Epithelial cell of prostate (primary cell): ENCODE data around the gene TLNRD1.

Experiments
- DNase-seq: peaks from one replicate; pipeline ENCODE4 v3.0.0-alpha.2; 2011; ENCODE audit warnings: low read depth, low spot score
- H3K27ac ChIP-seq: fragments of 450-650 bp; 2 replicates; pipeline ENCODE4 v1.5.1; 2017; ENCODE audit warnings: mild to moderate bottlenecking

The TLNRD1 gene

DNA sequence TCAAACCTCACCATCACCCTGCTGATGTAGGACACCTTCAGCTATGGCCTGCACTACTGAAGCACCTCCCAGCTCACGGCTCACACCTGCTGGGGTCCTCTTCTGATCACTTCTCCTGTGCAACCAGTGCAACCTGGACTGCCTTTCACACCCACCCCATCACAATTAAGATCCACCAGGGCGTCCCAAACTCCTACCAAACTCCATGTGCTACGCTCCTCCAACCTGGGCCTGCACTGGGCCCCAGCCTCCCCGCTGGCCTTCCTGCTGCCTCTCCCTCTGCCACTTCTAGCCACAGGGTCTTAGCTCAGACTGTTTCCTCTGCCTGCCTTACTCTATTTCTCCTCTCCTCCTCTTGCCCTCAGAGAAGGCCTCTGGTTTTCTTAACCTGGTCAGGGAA, 23.9 kb upstream of the TLNRD1 start:
- DNase-seq = no peak
- no peak overlapping the region for H3K27ac ChIP-seq

DNA sequence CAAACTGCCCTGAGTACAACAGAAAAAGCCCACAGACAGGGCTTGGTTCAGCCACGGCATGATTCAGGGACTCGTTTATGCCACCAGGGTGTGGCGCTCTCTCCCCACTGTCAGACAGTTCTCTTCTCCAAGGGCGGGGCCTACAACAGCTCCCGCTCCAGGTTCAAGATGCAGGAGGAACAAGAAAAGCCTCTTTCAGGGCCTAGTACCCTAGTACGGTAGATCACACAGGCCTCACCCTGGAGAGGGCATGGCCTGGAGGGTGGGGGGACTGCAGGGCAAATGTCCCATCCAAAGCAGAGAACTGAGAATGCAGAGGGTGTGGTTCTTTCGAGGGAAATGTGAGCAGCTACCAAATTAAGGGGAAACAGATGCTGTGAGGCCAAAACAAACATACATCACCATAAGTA, 23.1 kb upstream of the TLNRD1 start:
- no peak overlapping the region for H3K27ac ChIP-seq
- no peak for DNase-seq

DNA sequence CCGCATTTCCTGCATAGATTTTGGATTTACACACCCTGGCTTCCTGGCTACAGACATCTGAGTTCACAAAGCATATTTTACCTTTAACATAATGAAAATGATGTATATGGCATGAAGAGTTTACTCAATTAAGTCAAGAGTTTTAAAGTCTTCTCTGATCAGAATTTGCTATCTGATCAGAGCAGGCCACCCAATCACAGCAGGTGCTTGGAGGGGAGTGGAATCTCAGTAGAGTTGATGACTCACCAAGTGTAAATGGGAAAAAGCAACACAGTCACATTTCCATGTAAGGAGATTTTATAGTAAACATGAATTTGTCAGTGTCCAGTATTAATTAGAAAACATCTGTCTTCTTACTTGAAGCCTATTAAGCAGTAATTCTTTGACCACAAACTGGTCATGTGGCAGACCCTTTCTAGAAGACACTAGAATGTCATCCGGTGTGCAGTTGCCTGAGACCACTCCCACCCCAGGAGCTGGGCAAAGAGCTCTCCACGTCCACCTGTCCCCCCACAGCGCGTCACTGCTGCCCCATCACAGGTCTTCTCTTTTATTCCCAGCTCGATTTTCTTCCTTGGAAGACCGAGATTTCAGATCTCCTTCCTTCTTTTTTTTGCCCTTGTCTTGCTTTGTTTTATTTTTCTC, 21.9 kb upstream of the TLNRD1 start:
- no peak for DNase-seq
- H3K27ac ChIP-seq = no peak overlapping the region

DNA sequence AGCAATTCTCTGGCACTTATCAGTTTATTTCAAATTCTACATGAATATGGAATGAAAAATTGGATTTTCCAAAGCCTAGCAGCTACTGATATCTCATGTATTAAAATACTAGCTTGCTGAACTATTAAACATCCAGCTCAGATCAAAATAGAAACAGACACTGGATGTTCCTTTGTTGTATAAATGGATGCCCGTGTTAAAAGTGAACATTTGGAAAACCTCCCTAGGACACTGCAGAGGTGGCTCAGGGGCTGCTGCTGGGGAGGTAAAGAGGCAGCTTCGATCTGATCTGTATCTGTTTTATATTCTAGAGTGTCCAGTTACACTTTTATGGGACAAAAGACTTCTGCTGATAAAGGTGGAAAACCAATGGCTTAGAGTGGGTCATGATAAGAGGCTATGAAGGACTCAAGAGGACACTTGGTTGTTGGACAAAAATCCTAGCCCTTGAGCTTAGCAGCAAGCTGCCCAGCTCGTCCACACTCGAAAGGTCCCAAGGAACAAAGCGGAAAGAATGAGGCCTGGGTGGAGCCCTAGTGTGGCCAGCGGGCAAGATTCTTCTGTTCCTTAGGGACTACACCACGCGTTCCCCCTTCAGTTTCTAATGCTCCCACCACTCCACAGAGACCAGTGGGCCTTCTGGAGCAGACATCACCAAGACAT, 21.1 kb upstream of the TLNRD1 start:
- no peak overlapping the region for H3K27ac ChIP-seq
- no peak for DNase-seq

GRCh38 chr15:80982205-80982604, 18.5 kb upstream of the TLNRD1 start:
- no peak overlapping the region for H3K27ac ChIP-seq
- no peak for DNase-seq

DNA sequence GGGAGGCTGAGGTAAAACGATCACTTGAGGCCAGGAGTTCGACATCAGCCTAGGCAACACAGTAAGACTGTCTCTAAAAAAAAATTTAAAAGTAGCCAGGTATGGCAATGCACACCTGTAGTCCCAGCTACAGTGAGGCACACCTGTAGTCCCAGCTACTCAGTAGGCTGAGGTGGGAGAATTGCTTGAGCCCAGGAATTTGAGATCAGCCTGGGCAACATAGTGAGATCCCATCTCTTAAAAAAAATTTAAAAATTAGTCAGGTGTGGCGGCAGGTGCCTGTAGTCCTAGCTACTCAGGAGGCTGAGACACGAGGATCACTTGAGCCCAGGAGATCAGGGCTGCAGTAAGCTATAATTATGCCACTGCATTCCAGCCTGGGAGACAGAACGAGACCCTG, 17.9 kb upstream of the TLNRD1 start:
- DNase-seq = no peak
- H3K27ac ChIP-seq = no peak overlapping the region

DNA sequence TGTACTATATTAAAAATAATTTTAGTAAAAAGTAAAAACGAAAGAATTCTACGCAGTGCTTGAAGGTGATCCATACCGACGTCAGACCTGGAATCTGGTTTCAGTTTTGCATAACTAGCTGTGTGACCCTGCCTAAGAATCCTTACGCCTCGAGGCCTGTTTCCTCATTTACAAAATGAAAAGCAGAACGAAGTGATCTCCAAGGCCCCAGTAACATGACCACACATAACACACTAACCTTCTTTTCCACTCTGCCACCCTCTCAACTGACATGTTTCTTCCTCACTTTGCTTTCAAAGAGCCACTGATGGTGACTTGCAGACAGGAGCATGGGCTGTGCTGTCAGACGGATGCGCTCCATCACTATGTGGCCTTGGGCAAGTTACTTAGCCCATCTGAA, 15.9 kb upstream of the TLNRD1 start:
- DNase-seq = no peak
- no peak overlapping the region for H3K27ac ChIP-seq

- no peak overlapping the region for H3K27ac ChIP-seq
- DNase-seq = no peak
Measured at GRCh38 chr15:80985981-80986380, 14.7 kb upstream of the TLNRD1 start.

GRCh38 chr15:80986487-80986886, 14.2 kb upstream of the TLNRD1 start:
- H3K27ac ChIP-seq = no peak overlapping the region
- DNase-seq = no peak

GRCh38 chr15:80988148-80988796, 12.5 kb upstream of the TLNRD1 start:
- peak overlapping the region; percentile 76 for H3K27ac ChIP-seq
- DNase-seq = no peak

DNA sequence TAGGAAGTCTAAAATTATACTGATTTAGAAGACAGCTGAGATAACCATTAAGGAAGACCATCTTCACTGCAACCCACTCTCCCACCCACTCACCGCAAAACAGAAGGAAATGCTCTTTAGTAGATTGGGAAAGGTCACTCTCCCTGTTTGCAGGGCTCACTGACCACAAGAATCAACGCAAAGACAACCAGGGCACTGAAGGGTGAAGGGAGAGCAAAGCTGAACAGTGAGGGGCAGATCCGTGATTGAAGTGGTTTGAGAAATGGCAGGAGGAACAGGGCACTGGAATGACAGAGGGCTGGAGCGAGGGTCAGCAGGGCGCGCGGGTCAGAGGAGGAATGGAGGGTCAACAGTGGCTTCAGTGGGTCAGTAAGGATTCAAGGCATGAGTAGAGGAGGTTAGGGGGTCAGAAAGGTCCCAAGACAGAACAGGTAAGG, 11.6 kb upstream of the TLNRD1 start:
- DNase-seq = no peak
- peak overlapping the region; percentile 76 for H3K27ac ChIP-seq

- H3K27ac ChIP-seq = peak within 1 kb of the TSS; percentile 76
- peak; percentile 75 for DNase-seq
Measured at GRCh38 chr15:80989518-80990478, 10.9 kb upstream of the TLNRD1 start, which contains the start of gene MESD. TSS of gene MESD (minus strand) at chr15:80989819. CDS start at chr15:80989791, 28 bp downstream.

- DNase-seq = no peak
- peak overlapping the region; percentile 76 for H3K27ac ChIP-seq
Measured at GRCh38 chr15:80990955-80991354, 9.8 kb upstream of the TLNRD1 start.

- H3K27ac ChIP-seq = peak overlapping the region; percentile 76
- DNase-seq = no peak
Measured at GRCh38 chr15:80991421-80991820, 9.3 kb upstream of the TLNRD1 start.

DNA sequence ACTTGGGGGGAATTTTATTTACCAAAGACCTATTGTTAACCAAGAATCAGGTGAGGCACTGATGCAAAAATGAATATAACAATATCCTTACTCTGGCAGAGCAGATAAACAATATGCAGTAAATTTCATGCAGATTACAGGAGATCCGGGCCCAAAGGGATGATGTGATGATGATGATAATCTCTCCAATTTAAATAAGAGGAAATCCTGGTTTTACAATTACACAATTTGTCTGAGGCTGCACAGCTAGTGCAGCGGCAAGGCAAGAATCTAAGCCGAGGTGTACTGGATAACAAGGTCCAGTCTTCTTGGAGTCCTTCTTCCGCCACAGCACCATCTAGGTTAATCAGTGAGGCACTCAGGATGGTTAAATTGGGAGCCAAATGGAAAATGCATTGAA, 8.7 kb upstream of the TLNRD1 start:
- DNase-seq = no peak

GRCh38 chr15:80992441-80992840, 8.3 kb upstream of the TLNRD1 start:
- DNase-seq = no peak
- peak overlapping the region; percentile 76 for H3K27ac ChIP-seq

More for the DNA sequence above, 8.7 kb upstream of the TLNRD1 start:
- peak overlapping the region; percentile 76 for H3K27ac ChIP-seq

DNA sequence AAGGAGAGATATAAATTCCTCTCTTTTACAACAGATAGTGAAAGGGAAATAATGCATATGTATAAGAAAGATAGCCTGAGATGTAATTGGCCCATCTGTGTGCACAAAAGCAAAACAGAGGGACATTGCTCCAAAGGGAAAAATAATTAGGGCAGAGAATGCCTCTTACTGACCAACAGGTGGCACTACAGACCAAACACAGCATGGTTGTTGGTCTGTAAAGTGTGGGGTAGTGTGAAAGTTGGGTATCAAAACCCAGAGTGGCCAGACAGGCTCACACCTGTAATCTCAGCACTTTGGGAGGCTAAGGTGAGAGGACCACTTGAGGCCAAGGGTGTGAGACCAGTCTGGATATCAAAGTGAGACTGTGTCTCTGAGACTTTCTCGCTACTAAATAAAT, 4.5 kb upstream of the TLNRD1 start:
- H3K27ac ChIP-seq = no peak overlapping the region
- DNase-seq = no peak

- peak overlapping the region; percentile 40 for H3K27ac ChIP-seq
- no peak for DNase-seq
Measured at GRCh38 chr15:80997692-80998091, 3.0 kb upstream of the TLNRD1 start.

- no peak for DNase-seq
- peak overlapping the region; percentile 40 for H3K27ac ChIP-seq
Measured at GRCh38 chr15:80998251-80998650, 2.5 kb upstream of the TLNRD1 start.

GRCh38 chr15:80999623-81000036, 1.1 kb upstream of the TLNRD1 start:
- peak overlapping the region; percentile 97 for H3K27ac ChIP-seq
- no peak for DNase-seq
